Keratinocyte (primary cell): ENCODE results near the gene RAB4A.

Source experiments
- EZH2 ChIP-seq: IDR thresholded peaks from one replicate; pipeline ENCODE4 v1.6.1; 2012; ENCODE audit warnings: inconsistent platforms, mild to moderate bottlenecking, low read length, moderate library complexity
- TF ChIP-seq, protein P1 (sequence below), 3 experiments: IDR thresholded peaks in 1 of 3; conservative IDR thresholded peaks in 1 of 3; optimal IDR thresholded peaks in 1 of 3; 2 replicates in 2 of 3; 3 replicates in 1 of 3; pipeline versions ENCODE3 to v1.5.1; 2011; ENCODE audit warnings: low read length in 3 of 3, mild to moderate bottlenecking in 3 of 3, moderate library complexity in 2 of 3, control low read depth in 1 of 3, inconsistent platforms in 1 of 3; ENCODE audit not compliant: insufficient read depth in 2 of 3; ENCODE audit errors: extremely low read depth in 1 of 3

- TF ChIP-seq, protein P1, sequence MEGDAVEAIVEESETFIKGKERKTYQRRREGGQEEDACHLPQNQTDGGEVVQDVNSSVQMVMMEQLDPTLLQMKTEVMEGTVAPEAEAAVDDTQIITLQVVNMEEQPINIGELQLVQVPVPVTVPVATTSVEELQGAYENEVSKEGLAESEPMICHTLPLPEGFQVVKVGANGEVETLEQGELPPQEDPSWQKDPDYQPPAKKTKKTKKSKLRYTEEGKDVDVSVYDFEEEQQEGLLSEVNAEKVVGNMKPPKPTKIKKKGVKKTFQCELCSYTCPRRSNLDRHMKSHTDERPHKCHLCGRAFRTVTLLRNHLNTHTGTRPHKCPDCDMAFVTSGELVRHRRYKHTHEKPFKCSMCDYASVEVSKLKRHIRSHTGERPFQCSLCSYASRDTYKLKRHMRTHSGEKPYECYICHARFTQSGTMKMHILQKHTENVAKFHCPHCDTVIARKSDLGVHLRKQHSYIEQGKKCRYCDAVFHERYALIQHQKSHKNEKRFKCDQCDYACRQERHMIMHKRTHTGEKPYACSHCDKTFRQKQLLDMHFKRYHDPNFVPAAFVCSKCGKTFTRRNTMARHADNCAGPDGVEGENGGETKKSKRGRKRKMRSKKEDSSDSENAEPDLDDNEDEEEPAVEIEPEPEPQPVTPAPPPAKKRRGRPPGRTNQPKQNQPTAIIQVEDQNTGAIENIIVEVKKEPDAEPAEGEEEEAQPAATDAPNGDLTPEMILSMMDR (optimal IDR thresholded peaks at IDR 0.05 in 1 of 3, IDR thresholded peaks at IDR 0.05 in 1 of 3, conservative IDR thresholded peaks at IDR 0.05 in 1 of 3; ENCODE audit: extremely low read depth in 1 of 3, insufficient read depth in 2 of 3, low read length in 3 of 3): no peak
- TF ChIP-seq EZH2: no peak
Measured at GRCh38 chr1:229336345-229336744, 65.4 kb downstream of the RAB4A start.
